ENCODE results near the gene CLEC4F.

DNA sequence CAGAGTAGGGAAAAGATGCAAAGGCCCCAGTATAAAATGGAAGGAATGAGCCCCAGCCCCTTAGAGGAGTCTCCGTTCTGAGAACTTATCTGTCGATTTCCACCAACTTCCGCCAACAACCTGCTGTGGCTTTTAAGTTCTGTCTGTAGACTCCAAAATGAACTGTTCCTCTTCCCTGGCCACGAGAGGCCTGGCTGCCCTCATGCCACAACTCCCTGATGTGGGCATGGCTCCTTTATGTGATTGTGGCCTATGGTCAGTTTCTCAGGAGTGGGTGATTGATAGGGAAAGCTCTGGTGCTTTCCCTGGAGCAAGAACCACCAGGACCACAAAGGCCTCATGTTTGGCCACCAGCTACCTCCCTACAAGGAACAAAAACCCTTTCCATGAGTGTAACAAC, 34.0 kb upstream of the CLEC4F start:
- TF ChIP-seq, protein P1, sequence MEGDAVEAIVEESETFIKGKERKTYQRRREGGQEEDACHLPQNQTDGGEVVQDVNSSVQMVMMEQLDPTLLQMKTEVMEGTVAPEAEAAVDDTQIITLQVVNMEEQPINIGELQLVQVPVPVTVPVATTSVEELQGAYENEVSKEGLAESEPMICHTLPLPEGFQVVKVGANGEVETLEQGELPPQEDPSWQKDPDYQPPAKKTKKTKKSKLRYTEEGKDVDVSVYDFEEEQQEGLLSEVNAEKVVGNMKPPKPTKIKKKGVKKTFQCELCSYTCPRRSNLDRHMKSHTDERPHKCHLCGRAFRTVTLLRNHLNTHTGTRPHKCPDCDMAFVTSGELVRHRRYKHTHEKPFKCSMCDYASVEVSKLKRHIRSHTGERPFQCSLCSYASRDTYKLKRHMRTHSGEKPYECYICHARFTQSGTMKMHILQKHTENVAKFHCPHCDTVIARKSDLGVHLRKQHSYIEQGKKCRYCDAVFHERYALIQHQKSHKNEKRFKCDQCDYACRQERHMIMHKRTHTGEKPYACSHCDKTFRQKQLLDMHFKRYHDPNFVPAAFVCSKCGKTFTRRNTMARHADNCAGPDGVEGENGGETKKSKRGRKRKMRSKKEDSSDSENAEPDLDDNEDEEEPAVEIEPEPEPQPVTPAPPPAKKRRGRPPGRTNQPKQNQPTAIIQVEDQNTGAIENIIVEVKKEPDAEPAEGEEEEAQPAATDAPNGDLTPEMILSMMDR (IDR thresholded peaks at IDR 0.05) = no peak
- no peak for TF ChIP-seq POLR2A (IDR thresholded peaks at IDR 0.05)

All from ovary (tissue), 3 donors.